Measurements from ENCODE around the gene TAB3. TPM values are rescaled to one million over a fixed set of nuclear protein-coding genes. Genes with fewer than 3 reads are reported as not detected.
A peak's percentile ranks its signal among the peaks of the same experiment; 100 is the strongest.

TAB3 gene
- total RNA-seq, 1 donor from 2014 or later = 13.3 TPM

DNA sequence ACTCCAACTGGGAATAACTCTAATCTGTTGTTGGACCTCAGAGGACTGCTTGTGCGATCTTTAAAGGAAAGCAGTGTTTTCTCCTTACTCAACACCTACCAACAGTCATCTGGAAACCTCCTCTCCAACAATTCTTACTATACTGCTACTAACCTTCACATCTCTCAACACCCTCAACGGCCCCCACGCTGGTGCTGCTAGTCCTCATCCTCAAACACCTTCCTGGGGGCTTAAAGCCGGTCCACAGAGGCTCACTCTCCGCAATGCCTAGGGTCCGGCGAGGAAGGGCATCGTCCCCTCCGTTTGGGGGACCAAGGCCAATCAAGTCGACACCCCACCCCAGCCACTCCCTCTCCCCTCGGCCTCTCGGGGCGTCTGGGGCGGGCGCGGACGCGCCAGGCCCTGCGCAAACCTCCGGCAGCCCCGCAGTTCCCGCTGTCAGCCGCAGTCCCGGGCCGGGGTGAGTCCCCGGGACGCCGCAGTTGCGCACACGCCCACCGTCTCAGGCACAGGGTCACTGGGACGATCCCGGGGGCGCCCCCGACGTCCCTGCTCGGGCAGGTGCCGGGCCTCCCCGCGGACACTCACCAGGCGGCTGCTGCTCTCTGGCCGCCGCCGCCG, 418 bp downstream of the TAB3 start:
- peaks cover 14% of the 10 kb centered on the region for H3K4me1 Mint-ChIP-seq
- H3K27me3 Mint-ChIP-seq (ENCODE audit: low read depth) = peaks cover 12% of the 10 kb centered on the region
- no peak overlapping the region for H3K27ac Mint-ChIP-seq (ENCODE audit: unreplicated experiment)
- DNase-seq (ENCODE audit: low read depth, low spot score) = peak; percentile 12
- no peaks in the 10 kb centered on the region for H3K36me3 Mint-ChIP-seq (ENCODE audit: low read depth)
- peaks cover 5% of the 10 kb centered on the region for H3K9me3 Mint-ChIP-seq
- peak overlapping the region; percentile 87 for H3K4me3 Mint-ChIP-seq
- TF ChIP-seq, protein P1, sequence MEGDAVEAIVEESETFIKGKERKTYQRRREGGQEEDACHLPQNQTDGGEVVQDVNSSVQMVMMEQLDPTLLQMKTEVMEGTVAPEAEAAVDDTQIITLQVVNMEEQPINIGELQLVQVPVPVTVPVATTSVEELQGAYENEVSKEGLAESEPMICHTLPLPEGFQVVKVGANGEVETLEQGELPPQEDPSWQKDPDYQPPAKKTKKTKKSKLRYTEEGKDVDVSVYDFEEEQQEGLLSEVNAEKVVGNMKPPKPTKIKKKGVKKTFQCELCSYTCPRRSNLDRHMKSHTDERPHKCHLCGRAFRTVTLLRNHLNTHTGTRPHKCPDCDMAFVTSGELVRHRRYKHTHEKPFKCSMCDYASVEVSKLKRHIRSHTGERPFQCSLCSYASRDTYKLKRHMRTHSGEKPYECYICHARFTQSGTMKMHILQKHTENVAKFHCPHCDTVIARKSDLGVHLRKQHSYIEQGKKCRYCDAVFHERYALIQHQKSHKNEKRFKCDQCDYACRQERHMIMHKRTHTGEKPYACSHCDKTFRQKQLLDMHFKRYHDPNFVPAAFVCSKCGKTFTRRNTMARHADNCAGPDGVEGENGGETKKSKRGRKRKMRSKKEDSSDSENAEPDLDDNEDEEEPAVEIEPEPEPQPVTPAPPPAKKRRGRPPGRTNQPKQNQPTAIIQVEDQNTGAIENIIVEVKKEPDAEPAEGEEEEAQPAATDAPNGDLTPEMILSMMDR (conservative IDR thresholded peaks at IDR 0.05) = no peak

DNA sequence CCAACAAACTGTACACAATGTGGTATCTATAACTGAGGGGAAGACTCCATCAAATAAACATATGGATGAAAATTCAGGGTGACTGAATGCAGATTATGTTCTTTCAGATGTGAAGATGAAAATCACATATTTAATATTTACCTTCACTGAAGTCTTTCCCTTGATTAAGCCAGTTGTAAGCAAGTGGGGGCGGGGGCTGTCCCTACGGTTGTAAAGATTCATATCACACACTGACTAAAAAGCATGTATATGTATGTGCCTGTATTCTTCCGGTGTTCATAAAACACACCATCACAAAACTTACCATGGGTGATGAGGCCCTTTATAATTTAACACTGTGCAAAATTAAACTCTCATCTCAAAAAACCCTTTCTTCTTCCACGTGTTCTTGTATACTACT, 1.3 kb downstream of the TAB3 start:
- Mint-ChIP-seq H3K36me3 (ENCODE audit: low read depth) (no peaks in the 10 kb centered on the region), H3K27me3 (ENCODE audit: low read depth) (peaks cover 9% of the 10 kb centered on the region), H3K9me3 (peaks cover 5% of the 10 kb centered on the region), H3K4me3 (peak overlapping the region; percentile 87), H3K4me1 (peaks cover 14% of the 10 kb centered on the region), H3K27ac (ENCODE audit: unreplicated experiment) (no peak overlapping the region)
- DNase-seq (ENCODE audit: low read depth, low spot score) = no peak
- TF ChIP-seq, protein P1 (conservative IDR thresholded peaks at IDR 0.05) = no peak

DNA sequence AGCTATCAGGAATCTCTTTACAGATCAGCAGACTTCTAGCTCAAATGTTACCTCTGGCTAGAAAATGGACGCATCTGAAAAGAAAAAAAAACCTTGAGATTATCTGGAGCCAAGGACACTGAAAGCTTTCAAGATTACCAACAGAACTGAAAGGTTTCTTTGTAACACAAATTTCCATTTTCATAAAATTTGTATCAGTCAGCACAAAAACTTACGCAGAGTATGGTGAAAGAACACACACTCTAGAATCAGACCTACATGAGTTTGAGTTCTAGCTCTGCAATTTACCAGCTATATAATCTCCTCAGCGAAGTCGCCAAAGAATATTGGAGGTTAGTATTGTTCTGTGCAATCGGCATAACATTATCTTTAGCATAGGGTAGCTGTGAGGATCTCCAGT, 1.8 kb downstream of the TAB3 start:
- peaks cover 5% of the 10 kb centered on the region for H3K9me3 Mint-ChIP-seq
- no peak for DNase-seq (ENCODE audit: low read depth, low spot score)
- no peak overlapping the region for H3K27ac Mint-ChIP-seq (ENCODE audit: unreplicated experiment)
- TF ChIP-seq, protein P1 (conservative IDR thresholded peaks at IDR 0.05) = no peak
- no peaks in the 10 kb centered on the region for H3K36me3 Mint-ChIP-seq (ENCODE audit: low read depth)
- peaks cover 9% of the 10 kb centered on the region for H3K27me3 Mint-ChIP-seq (ENCODE audit: low read depth)
- peaks cover 14% of the 10 kb centered on the region for H3K4me1 Mint-ChIP-seq
- H3K4me3 Mint-ChIP-seq = no peak overlapping the region

GRCh38 chrX:30885136-30885535, 3.9 kb downstream of the TAB3 start:
- H3K27ac Mint-ChIP-seq (ENCODE audit: unreplicated experiment) = no peak overlapping the region
- peaks cover 4% of the 10 kb centered on the region for H3K36me3 Mint-ChIP-seq (ENCODE audit: low read depth)
- TF ChIP-seq, protein P1 (conservative IDR thresholded peaks at IDR 0.05) = no peak
- peak overlapping the region; percentile 9 for H3K4me3 Mint-ChIP-seq
- peaks cover 3% of the 10 kb centered on the region for H3K9me3 Mint-ChIP-seq
- H3K27me3 Mint-ChIP-seq (ENCODE audit: low read depth) = peaks cover 4% of the 10 kb centered on the region
- H3K4me1 Mint-ChIP-seq = peaks cover 14% of the 10 kb centered on the region
- no peak for DNase-seq (ENCODE audit: low read depth, low spot score)

GRCh38 chrX:30883138-30883537, 5.9 kb downstream of the TAB3 start:
- Mint-ChIP-seq H3K4me1 (peaks cover 6% of the 10 kb centered on the region), H3K36me3 (ENCODE audit: low read depth) (peaks cover 4% of the 10 kb centered on the region), H3K27me3 (ENCODE audit: low read depth) (no peaks in the 10 kb centered on the region), H3K4me3 (no peak overlapping the region), H3K27ac (ENCODE audit: unreplicated experiment) (no peak overlapping the region), H3K9me3 (peaks cover 3% of the 10 kb centered on the region)
- DNase-seq (ENCODE audit: low read depth, low spot score) = no peak
- TF ChIP-seq, protein P1 (conservative IDR thresholded peaks at IDR 0.05) = no peak
